Activated naive CD4-positive, alpha-beta T cell (primary cell): ENCODE measurements around the gene TMED6.

Experiments used
- DNase-seq, 4 experiments: peaks; one replicate each; lab custom pipeline; 2025; lab: John Stamatoyannopoulos, UW

The TMED6 gene

DNA sequence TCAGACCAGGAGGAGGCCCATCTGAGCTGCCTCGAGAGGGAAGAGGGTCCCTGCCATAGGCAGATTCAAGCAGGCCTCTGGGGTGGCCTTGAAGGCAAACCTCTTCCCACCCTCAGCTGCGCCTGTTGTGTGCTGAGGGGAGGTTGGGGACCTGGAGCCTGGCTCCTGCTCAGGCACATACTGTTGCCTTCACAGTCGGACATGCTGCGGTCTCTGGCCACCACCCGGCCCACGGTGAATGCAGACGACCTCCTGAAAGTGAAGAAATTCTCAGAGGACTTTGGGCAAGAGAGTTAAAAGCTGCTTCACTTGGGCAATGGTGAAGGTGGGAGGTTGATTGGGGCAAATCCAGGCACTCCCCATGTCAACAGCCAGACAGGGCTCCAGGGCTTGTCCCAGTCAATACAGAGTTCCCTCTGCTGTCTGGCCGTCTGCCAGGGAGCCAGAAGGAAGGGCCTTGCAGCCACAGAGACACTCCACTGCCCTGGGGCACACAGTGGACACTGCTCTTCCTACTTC, 27.5 kb downstream of the TMED6 start:
- DNase-seq = no peak

DNA sequence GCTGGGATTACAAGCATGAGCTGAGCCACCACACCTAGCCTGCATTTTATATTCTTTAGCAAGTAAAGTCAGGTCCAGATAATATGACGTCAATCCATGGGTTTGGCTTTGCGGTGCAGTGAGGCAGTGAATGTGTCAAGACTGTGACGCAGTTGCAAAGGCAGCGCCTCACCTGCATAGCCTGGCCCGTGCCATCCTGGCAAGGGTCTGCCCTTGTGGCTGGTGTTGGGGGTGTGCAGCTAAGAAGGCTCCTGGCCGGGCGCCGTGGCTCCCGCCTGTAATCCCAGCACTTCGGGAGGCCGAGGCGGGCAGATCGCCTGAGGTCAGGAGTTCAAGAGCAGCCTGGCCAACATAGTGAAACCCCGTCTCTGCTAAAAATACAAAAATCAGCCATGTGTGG, 28.2 kb downstream of the TMED6 start:
- no peak for DNase-seq

- no peak for DNase-seq
Measured at GRCh38 chr16:69322343-69322742, 29.2 kb downstream of the TMED6 start.

- DNase-seq = no peak
Measured at GRCh38 chr16:69321080-69321479, 30.5 kb downstream of the TMED6 start.

GRCh38 chr16:69320740-69321073, 30.9 kb downstream of the TMED6 start:
- DNase-seq = no peak

- DNase-seq = no peak
Measured at GRCh38 chr16:69319826-69320739, 31.5 kb downstream of the TMED6 start.

- no peak for DNase-seq
Measured at GRCh38 chr16:69319381-69319780, 32.2 kb downstream of the TMED6 start.

- no peak for DNase-seq
Measured at GRCh38 chr16:69318911-69319289, 32.7 kb downstream of the TMED6 start.

DNA sequence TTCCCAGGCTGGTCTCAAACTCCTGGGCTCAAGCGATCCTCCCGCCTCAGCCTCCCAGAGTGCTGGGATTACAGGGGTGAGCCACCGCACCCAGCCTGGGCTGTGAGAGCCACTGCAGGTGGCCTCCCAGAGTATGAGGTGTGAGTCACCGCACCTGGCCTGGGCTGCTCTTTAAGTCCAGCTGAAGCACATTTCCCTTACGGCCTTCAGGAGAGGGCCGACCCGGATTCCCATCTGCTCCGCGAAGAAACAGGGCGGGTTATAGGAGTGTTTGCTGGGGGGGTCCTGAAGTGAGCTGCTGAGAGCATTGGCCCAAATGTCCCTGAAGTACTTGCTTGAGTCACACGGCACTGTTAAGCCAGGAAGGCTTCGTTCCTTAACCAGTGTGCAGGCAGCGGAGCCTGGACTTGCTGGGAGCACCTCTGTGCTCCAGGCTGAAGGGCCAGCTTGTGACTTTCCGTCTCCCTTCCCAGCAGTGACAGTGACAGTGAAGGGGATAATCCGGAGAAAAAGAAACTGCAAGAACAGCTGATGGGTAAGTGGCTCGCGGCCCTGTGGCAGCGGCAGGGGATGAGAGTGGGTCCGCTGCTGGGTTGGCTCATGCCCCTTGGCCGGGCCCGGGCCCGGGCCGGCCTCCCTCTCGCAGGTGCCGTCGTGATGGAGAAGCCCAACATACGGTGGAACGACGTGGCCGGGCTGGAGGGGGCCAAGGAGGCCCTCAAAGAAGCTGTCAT, 33.2 kb downstream of the TMED6 start:
- DNase-seq = no peak

- no peak for DNase-seq
Measured at GRCh38 chr16:69316595-69317034, 35.0 kb downstream of the TMED6 start.

GRCh38 chr16:69315486-69316311, 35.9 kb downstream of the TMED6 start:
- no peak for DNase-seq

- DNase-seq = no peak
Measured at GRCh38 chr16:69314534-69314933, 37.1 kb downstream of the TMED6 start.

- no peak for DNase-seq
Measured at GRCh38 chr16:69313469-69313868, 38.1 kb downstream of the TMED6 start.

DNA sequence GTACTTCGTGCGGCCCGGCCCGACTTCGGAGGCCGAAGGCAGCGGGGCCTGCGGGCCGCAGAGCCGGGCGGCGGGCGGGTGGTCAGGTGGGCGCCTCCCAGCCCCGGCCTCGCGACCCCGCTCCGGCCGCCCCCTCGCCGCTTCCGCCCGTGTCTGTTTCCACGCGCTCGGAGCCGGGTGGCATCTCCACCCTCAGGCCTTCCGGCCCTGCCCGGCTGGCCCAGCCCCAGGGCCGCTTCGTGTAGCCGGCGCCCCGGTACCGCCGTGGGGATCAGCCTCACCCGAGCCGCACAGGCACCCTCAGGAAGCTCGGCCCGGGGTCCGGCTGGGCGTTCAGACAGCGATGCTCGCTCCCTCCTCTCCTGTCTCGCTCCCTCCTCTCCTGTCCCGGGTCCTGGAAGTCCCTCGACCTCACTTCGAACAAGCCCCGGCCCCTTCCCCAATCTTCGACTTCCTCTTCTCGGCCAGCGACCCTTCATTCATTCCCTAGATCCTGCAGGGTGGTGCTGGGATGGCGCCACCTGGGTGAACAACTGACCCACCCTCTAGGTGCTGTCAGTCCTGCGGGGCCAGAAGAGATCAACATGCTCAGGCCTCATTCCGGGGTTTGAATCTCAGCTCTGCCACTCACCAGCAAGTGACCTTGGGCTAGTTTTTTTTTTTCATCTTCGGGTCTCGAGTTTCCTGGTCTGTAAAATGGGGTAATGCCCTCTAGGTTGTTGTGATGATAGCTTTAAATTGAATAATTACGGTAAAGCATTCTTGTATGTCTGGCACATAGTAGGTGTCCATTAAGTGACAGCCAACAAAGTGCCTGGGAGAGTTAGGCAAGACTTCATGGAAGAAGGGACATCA, 39.8 kb downstream of the TMED6 start:
- peak in 1 of 4 experiments; percentile 40 for DNase-seq

DNA sequence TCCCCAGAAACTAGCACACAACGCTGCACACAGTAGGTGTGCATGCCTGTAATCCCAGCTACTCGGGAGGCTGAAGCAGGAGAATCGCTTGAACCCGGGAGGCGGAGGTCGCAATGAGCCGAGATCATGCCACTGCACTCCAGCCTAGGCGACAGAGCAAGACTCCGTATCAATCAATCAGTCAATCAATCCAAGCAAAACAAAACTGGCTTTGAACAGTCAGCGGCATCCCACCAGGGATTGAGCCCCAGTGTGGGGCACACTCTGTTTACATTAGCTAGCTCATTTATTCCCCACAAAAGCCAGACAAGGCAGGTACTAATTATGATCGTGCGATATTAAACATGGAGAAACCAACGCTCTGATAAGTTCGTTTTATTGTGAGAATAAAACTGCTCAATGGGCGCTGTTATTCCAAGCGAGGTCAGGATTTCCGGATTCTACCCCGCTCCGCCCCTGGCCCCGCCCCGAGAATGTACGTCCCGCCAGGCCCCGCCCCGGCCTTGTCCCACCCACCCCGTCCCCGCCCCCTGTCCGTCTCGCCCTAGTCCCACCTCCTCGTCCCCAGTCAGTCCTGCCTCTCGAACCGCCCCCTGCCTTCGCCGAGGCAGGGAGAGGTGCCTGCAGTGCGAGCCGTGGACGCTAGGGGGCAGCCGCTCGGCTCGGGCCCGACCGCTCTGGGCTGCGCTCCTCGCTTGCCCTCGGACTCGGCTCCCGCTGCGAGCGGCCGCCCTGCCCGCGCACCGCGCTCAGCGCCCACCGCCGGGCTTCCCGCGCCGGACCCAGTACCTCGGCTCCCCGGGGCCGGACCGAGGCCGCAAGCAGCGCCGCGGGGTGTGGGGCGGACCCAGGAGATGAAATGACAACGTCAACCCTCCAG, 40.7 kb downstream of the TMED6 start, which contains the start of gene VPS4A:
VPS4A (plus strand) TSS at position 698 of the 880 bp plus-strand sequence; CDS start at position 860, 162 bp downstream.
- peak; percentile 96 to 98 (median 98) for DNase-seq

GRCh38 chr16:69309316-69309715, 42.3 kb downstream of the TMED6 start:
- DNase-seq = no peak

- no peak for DNase-seq
Measured at GRCh38 chr16:69307856-69308255, 43.7 kb downstream of the TMED6 start.

DNA sequence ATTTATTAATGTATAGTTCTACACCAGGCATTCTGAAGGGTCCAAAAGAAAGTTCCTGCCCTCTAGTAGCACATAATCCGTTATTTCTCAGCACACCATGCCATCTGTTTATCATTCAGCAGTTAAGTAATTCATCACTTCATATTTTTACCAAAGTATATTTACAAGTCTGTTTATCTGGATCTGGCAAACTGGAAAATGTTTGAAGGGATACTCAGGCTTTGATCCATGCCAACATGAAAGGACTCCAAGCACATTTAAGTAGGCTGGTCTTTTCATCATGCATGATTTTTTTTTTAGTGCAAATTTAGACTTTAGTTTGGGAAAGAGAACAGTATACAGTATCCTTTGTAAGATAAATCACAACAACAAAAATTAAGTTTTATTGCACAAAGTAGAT, 44.5 kb downstream of the TMED6 start:
- no peak for DNase-seq

- no peak for DNase-seq
Measured at GRCh38 chr16:69306031-69306430, 45.6 kb downstream of the TMED6 start.

- DNase-seq = no peak
Measured at GRCh38 chr16:69302301-69302700, 49.3 kb downstream of the TMED6 start.
